ENCODE measurements around the gene LEFTY1. TPM values are rescaled to one million over a fixed set of nuclear protein-coding genes. Genes with fewer than 3 reads are reported as not detected.
A peak's percentile ranks its signal among the peaks of the same experiment; 100 is the strongest.

Gene LEFTY1
- total RNA-seq, 6 experiments from 2014 or later, result 0.29 to 1.1 (median 0.54) TPM; not detected in 2

- Histone ChIP-seq H3K4me1 (peaks cover 0 to 44% (median 19%) of the 10 kb centered on the region in 4 donors), H3K27me3 (no peaks in the 10 kb centered on the region), H3K9me3 (no peaks in the 10 kb centered on the region), H3K36me3 (peaks cover 0 to 36% (median 12%) of the 10 kb centered on the region in 4 donors), H3K27ac (peak overlapping the region in 1 of 3 donors; percentile 42), H3K4me3 (no peak overlapping the region)
- 33% methylated on average over 7 of the region's 10 CpGs for WGBS (ENCODE audit: insufficient coverage, low coverage, low lambda C conversion rate, missing lambda C conversion rate)
- TF ChIP-seq POLR2A (IDR thresholded peaks at IDR 0.05) (no peak), CTCF (IDR thresholded peaks at IDR 0.05) (peak; percentile 11 to 32 (median 29))
- peak; percentile 1 to 33 (median 7) for ATAC-seq
- intact Hi-C loops (cut with DNase I), result no loop called here
- peak; percentile 65 to 83 (median 79) for DNase-seq
These were observed 11.4 kb downstream of the LEFTY1 start for GRCh38 chr1:225877580-225877979.

DNA sequence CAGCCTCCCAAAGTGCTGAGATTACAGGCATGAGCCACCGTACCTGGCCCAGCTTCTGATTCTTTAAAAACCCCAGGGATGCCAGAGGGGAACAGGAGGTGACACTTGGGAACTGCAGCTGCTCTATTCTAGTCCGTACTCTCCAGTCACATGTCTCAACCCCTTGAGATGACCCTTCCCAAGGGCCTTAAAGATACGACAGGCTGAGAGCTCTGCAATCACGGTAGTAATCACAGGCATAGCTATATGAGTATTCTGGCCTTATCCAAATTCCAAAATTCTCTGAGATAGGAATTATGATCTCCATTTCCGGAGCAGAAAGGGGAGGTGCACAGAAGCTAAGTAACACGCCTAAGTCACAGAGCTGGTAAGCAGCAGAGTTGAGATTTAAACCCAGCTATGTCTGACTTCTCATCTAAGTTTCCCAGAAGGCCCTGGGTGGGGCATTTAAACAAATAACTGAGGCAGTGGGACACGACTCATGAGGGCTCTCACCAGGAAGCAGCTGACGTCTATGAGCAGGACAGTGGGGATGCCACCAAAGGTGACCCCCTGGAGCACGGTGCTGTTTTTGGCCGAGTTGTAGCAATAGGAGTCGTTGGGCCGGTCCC, 11.9 kb downstream of the LEFTY1 start:
- Histone ChIP-seq H3K4me1 (peaks cover 0 to 46% (median 19%) of the 10 kb centered on the region in 4 donors), H3K27ac (no peak overlapping the region), H3K36me3 (peaks cover 0 to 39% (median 12%) of the 10 kb centered on the region in 4 donors)

DNA sequence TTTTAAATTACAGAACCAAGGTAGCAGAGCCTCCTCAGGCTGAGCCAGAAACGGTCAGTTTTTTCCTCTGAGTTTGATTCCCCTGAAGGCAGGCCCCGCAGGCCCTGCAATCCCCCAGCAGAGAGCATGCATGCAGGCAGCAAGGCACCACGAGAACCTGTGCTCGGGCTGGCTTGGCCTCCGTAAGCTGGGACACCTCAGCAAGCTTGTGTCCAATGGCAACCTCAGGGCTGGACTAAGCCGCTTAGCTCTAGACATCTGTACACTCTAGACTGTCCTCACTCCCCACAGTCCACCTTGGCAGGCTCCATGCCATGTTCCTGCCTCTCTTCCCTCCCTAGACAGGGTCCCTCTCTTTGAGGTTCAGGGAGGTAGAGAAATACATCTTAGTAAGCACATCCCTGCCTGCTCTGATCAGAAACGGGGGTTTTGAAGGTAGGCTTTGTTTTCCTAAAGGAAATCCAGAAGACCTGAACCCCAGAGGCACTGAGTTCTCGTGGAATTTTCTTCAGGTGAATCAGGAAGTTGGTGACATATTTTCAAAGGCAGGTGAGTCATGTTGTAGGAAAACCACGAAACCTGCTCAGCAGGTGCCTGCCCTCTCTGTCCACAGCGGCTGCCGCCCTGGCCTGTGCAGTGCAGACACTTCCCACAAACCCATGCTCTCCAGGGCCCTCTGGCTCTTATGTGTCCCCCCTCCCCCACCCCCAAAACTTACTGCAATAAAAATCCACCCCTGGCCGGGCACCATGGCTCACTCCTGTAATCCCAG, 13.7 kb downstream of the LEFTY1 start:
- intact Hi-C loops (cut with DNase I), result no loop called here
- TF ChIP-seq POLR2A (IDR thresholded peaks at IDR 0.05), result no peak
- peak in 1 of 3 donors; percentile 33 for DNase-seq
- ATAC-seq, result no peak
- no peaks in the 10 kb centered on the region for H3K9me3 ChIP-seq
- 86% methylated on average over 5 of the region's 12 CpGs for WGBS (ENCODE audit: insufficient coverage, low coverage, low lambda C conversion rate, missing lambda C conversion rate)
- no peaks in the 10 kb centered on the region for H3K27me3 ChIP-seq
- peaks cover 0 to 57% (median 18%) of the 10 kb centered on the region in 4 donors for H3K36me3 ChIP-seq
- no peak overlapping the region for H3K4me3 ChIP-seq
- H3K4me1 ChIP-seq, result peaks cover 0 to 38% (median 15%) of the 10 kb centered on the region in 4 donors
- H3K27ac ChIP-seq, result no peak overlapping the region

More for the DNA sequence above, 11.9 kb downstream of the LEFTY1 start:
- 67% methylated on average over 6 of the region's 12 CpGs for WGBS (ENCODE audit: insufficient coverage, low coverage, low lambda C conversion rate, missing lambda C conversion rate)
- Histone ChIP-seq H3K4me3 (no peak overlapping the region), H3K27me3 (no peaks in the 10 kb centered on the region), H3K9me3 (no peaks in the 10 kb centered on the region)
- DNase-seq (no peak), ATAC-seq (no peak)
- TF ChIP-seq POLR2A (IDR thresholded peaks at IDR 0.05) (no peak), CTCF (IDR thresholded peaks at IDR 0.05) (no peak)
- intact Hi-C loops (cut with DNase I), result no loop called here

- DNase-seq (peak in 1 of 3 donors; percentile 23), ATAC-seq (no peak)
- Histone ChIP-seq H3K36me3 (peaks cover 0 to 63% (median 22%) of the 10 kb centered on the region in 4 donors), H3K4me1 (peaks cover 0 to 30% (median 11%) of the 10 kb centered on the region in 4 donors), H3K27ac (no peak overlapping the region), H3K4me3 (no peak overlapping the region), H3K9me3 (no peaks in the 10 kb centered on the region), H3K27me3 (no peaks in the 10 kb centered on the region)
- no peak for TF ChIP-seq CTCF (IDR thresholded peaks at IDR 0.05)
- TF ChIP-seq POLR2A (IDR thresholded peaks at IDR 0.05), result no peak
- intact Hi-C loops (cut with DNase I), result no loop called here
- 75% methylated on average over 2 of the region's 11 CpGs for WGBS (ENCODE audit: insufficient coverage, low coverage, low lambda C conversion rate, missing lambda C conversion rate)
These were observed 14.5 kb downstream of the LEFTY1 start for GRCh38 chr1:225874431-225874830.

Measured in right lobe of liver (tissue), 6 donors.